Spleen (tissue), 7 donors: ENCODE data around the gene ABO.

Experiments used
- POLR2A ChIP-seq, 3 donors: fragments of 450-650 bp; IDR thresholded peaks; one replicate each; pipeline ENCODE4 v1.5.1; 2017; ENCODE audit warnings: antibody characterized with exemption in 3 of 3, mild to moderate bottlenecking in 1 of 3
- TF ChIP-seq, protein P1 (sequence below), 11 experiments: fragments of 200-600 bp in 7 of 11; fragments of 450-650 bp in 4 of 11; sonication (generic) in 4 of 11; IDR thresholded peaks in 8 of 11; conservative IDR thresholded peaks in 3 of 11; 1 replicate in 7 of 11; 2 replicates in 4 of 11; pipeline versions ENCODE4 v1.4.0 to v1.8.0; 2016 to 2021; ENCODE audit warnings: antibody characterized with exemption in 11 of 11, inconsistent platforms in 4 of 11, mild to moderate bottlenecking in 1 of 11
- donor health status: DM: no; HTN: no; CAD: no; lungs with moderate emphysema.
- donor health status: DM: no; HTN: no; CAD: no.
- donor health status: DM: no; HTN: no; CAD: no.

DNA sequence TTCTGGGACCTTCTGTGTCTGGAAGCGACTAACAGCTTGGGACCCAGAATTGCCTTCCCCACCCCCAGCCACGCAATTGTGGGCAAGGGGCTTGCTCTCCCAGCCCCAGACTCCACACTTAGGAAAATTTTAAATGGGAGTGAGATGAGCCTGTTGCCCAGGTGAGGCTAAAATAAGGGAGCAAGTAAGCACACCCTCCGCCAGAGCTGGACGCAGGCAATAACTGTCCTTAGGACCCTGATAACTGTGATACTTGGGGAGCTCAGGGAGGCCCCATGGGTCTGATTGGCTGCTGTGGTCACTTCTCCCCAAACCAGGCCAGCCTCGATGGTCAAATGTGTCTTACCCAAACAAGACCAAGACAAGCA is 13.3 kb downstream of the ABO start:
- TF ChIP-seq, protein P1, sequence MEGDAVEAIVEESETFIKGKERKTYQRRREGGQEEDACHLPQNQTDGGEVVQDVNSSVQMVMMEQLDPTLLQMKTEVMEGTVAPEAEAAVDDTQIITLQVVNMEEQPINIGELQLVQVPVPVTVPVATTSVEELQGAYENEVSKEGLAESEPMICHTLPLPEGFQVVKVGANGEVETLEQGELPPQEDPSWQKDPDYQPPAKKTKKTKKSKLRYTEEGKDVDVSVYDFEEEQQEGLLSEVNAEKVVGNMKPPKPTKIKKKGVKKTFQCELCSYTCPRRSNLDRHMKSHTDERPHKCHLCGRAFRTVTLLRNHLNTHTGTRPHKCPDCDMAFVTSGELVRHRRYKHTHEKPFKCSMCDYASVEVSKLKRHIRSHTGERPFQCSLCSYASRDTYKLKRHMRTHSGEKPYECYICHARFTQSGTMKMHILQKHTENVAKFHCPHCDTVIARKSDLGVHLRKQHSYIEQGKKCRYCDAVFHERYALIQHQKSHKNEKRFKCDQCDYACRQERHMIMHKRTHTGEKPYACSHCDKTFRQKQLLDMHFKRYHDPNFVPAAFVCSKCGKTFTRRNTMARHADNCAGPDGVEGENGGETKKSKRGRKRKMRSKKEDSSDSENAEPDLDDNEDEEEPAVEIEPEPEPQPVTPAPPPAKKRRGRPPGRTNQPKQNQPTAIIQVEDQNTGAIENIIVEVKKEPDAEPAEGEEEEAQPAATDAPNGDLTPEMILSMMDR (IDR thresholded peaks at IDR 0.05 in 8 of 11, conservative IDR thresholded peaks at IDR 0.05 in 3 of 11): no peak
- no peak for TF ChIP-seq POLR2A (IDR thresholded peaks at IDR 0.05)
